ENCODE results near the gene VAMP7. TPM values are rescaled to one million over a fixed set of nuclear protein-coding genes. Genes with fewer than 3 reads are reported as not detected.
"Not testable (repeated sequence)": the region's sequence is repeated elsewhere in the genome, so short reads cannot be mapped to it uniquely, and the experiment has no call there.

The VAMP7 gene
- total and polyA plus RNA-seq, 2 of the 13 experiments (the other 11 are each of a cell fraction or from before 2014, with no cell fraction given), result 13.4 to 20.7 TPM

GRCh38 chrX:155983326-155983725 is 102.2 kb downstream of the VAMP7 start:
- no peak for ATAC-seq
- 31% methylated on average over 2 of the region's 2 CpGs for WGBS (ENCODE audit: low lambda C conversion rate)
- intact Hi-C loops (cut with micrococcal nuclease; ENCODE audit: unreplicated experiment), result no loop called here
- Histone ChIP-seq H3K36me3 (replicated peaks in 1 of 2; ENCODE audit: control insufficient read depth in 1 of 2, insufficient read depth in 2 of 2, low read length in 2 of 2) (no peaks in the 10 kb centered on the region), H3K79me2 (ENCODE audit: insufficient read depth, low read length) (no peaks in the 10 kb centered on the region), H3K9me3 (ENCODE audit: low read length) (peaks cover 79% of the 10 kb centered on the region), H3K27ac (ENCODE audit: extremely low read length, insufficient read depth, low read length) (no peak overlapping the region), H2AFZ (ENCODE audit: low read length) (no peak overlapping the region), H3K4me1 (ENCODE audit: insufficient read depth, low read length) (peaks cover 11% of the 10 kb centered on the region; the same call in 1 of the 2 replicates), H3K27me3 (ENCODE audit: control insufficient read depth in 1 of 2, insufficient read depth in 2 of 2, low read length in 2 of 2) (no peaks in the 10 kb centered on the region), H3K9ac (ENCODE audit: insufficient read depth, low read depth, low read length) (no peak overlapping the region), H4K20me1 (ENCODE audit: insufficient read depth, low read length) (no peaks in the 10 kb centered on the region), H3K4me2 (ENCODE audit: low read depth, low read length) (no peak overlapping the region), H3K4me3 (replicated peaks in 1 of 3; ENCODE audit: insufficient read depth in 1 of 3, low read depth in 2 of 3, low read length in 3 of 3) (no peak overlapping the region)
- no peak for FAIRE-seq
- no TSS peak for BruUV-seq (replicated peaks)
- ChIA-PET CTCF (ENCODE audit: low intra/inter-chr PET ratio, low total read pairs) (no interaction called here), POLR2A (no interaction called here)
- no peak for TF ChIP-seq XRCC5 (optimal IDR thresholded peaks at IDR 0.05; ENCODE audit: low read length)
- TF ChIP-seq AKAP8 (CRISPR knock-in tag; IDR thresholded peaks at IDR 0.05), result no peak
- no peak for TF ChIP-seq MYC (CRISPR knock-in tag; IDR thresholded peaks at IDR 0.05; ENCODE audit: borderline replicate concordance)
- TF ChIP-seq ATF7 (IDR thresholded peaks at IDR 0.05), result no peak
- TF ChIP-seq ATF7 (CRISPR knock-in tag; IDR thresholded peaks at IDR 0.05), result no peak
- DNase-seq (ENCODE audit: low spot score), result no peak
- in situ Hi-C loops (cut with HindIII; ENCODE audit: extremely low pct_ligation_motif_present, low pct_unique_long_range_greater_than_20kb), result no loop called here

GRCh38 chrX:155985208-155985607 is 104.1 kb downstream of the VAMP7 start:
- Histone ChIP-seq H3K9me3 (ENCODE audit: low read length) (peaks cover 88% of the 10 kb centered on the region), H3K27ac (ENCODE audit: extremely low read length, insufficient read depth, low read length) (no peak overlapping the region), H2AFZ (ENCODE audit: low read length) (no peak overlapping the region), H3K9ac (ENCODE audit: insufficient read depth, low read depth, low read length) (no peak overlapping the region), H3K27me3 (ENCODE audit: control insufficient read depth in 1 of 2, insufficient read depth in 2 of 2, low read length in 2 of 2) (no peaks in the 10 kb centered on the region), H3K36me3 (replicated peaks in 1 of 2; ENCODE audit: control insufficient read depth in 1 of 2, insufficient read depth in 2 of 2, low read length in 2 of 2) (no peaks in the 10 kb centered on the region), H3K4me3 (replicated peaks in 1 of 3; ENCODE audit: insufficient read depth in 1 of 3, low read depth in 2 of 3, low read length in 3 of 3) (no peak overlapping the region), H3K79me2 (ENCODE audit: insufficient read depth, low read length) (no peaks in the 10 kb centered on the region), H3K4me1 (ENCODE audit: insufficient read depth, low read length) (peaks cover 11% of the 10 kb centered on the region; the same call in 1 of the 2 replicates), H4K20me1 (ENCODE audit: insufficient read depth, low read length) (no peaks in the 10 kb centered on the region), H3K4me2 (ENCODE audit: low read depth, low read length) (no peak overlapping the region)
- intact Hi-C loops (cut with micrococcal nuclease; ENCODE audit: unreplicated experiment) (no loop called here), in situ Hi-C loops (cut with HindIII; ENCODE audit: extremely low pct_ligation_motif_present, low pct_unique_long_range_greater_than_20kb) (no loop called here)
- FAIRE-seq (no peak), DNase-seq (ENCODE audit: low spot score) (no peak), ATAC-seq (no peak)
- CTCF ChIA-PET (ENCODE audit: low intra/inter-chr PET ratio, low total read pairs), result no interaction called here
- BruUV-seq (replicated peaks), result no TSS peak
- TF ChIP-seq NR3C1 (CRISPR knock-in tag; IDR thresholded peaks at IDR 0.05), result no peak
- no peak for TF ChIP-seq GABPA (IDR thresholded peaks at IDR 0.05; ENCODE audit: low read depth, low read length)
- TF ChIP-seq GABPA (CRISPR knock-in tag; IDR thresholded peaks at IDR 0.05; ENCODE audit: low read depth), result 0 out of 2 replicates have a peak, but pooled peaks have one; percentile 21
- TF ChIP-seq PRDM15 (CRISPR knock-in tag; IDR thresholded peaks at IDR 0.05), result peak; percentile 61
- TF ChIP-seq HNF4A (CRISPR knock-in tag; IDR thresholded peaks at IDR 0.05), result 0 out of 2 replicates have a peak, but pooled peaks have one; percentile 5
- 0% methylated on average over 2 of the region's 2 CpGs for WGBS (ENCODE audit: low lambda C conversion rate)
- POLR2A ChIA-PET, result no interaction called here

GRCh38 chrX:155986995-155987394 is 105.8 kb downstream of the VAMP7 start:
- CTCF ChIA-PET (ENCODE audit: low intra/inter-chr PET ratio, low total read pairs); H2AFZ ChIP-seq (ENCODE audit: low read length); H3K79me2 ChIP-seq (ENCODE audit: insufficient read depth, low read length); FAIRE-seq; BruUV-seq (replicated peaks); H3K27ac ChIP-seq (ENCODE audit: extremely low read length, insufficient read depth, low read length); H3K9ac ChIP-seq (ENCODE audit: insufficient read depth, low read depth, low read length); intact Hi-C loops (cut with micrococcal nuclease; ENCODE audit: unreplicated experiment); H4K20me1 ChIP-seq (ENCODE audit: insufficient read depth, low read length); ATAC-seq; DNase-seq (ENCODE audit: low spot score); H3K36me3 ChIP-seq (replicated peaks in 1 of 2; ENCODE audit: control insufficient read depth in 1 of 2, insufficient read depth in 2 of 2, low read length in 2 of 2); in situ Hi-C loops (cut with HindIII; ENCODE audit: extremely low pct_ligation_motif_present, low pct_unique_long_range_greater_than_20kb); POLR2A ChIA-PET; H3K4me2 ChIP-seq (ENCODE audit: low read depth, low read length); H3K4me3 ChIP-seq (replicated peaks in 1 of 3; ENCODE audit: insufficient read depth in 1 of 3, low read depth in 2 of 3, low read length in 3 of 3); H3K27me3 ChIP-seq (ENCODE audit: control insufficient read depth in 1 of 2, insufficient read depth in 2 of 2, low read length in 2 of 2): not testable (repeated sequence)
- 0% methylated on average over 2 of the region's 2 CpGs for WGBS (ENCODE audit: low lambda C conversion rate)
- Histone ChIP-seq H3K9me3 (ENCODE audit: low read length) (peaks cover 85% of the 10 kb centered on the region), H3K4me1 (ENCODE audit: insufficient read depth, low read length) (peaks cover 17% of the 10 kb centered on the region)
